ENCODE data around the gene SLC5A5.

The SLC5A5 gene

GRCh38 chr19:17871878-17872250, at the start of gene SLC5A5:
Gene SLC5A5 (plus strand): TSS chr19:17871945. CDS start chr19:17872320, 375 bp downstream.
- POLR2A ChIA-PET (ENCODE audit: low non-redundant PET): interaction anchor here (0.6 kb wide), 1 partner anchor 206 kb away, joined by 3 read pairs; no protein-coding TSS in a partner anchor
- no peak for DNase-seq (ENCODE audit: low spot score)
- CTCF ChIA-PET: interaction anchor here (1.6 to 3.7 kb wide), 3 partner anchors 12 to 66 kb away, joined by 4 to 87 read pairs (median 17); partner anchors contain the start of genes CCDC124 and RPL18A
- no peak for TF ChIP-seq CTCF (conservative IDR thresholded peaks at IDR 0.05; ENCODE audit: low read depth)
- no peak within 1 kb of the TSS for H3K27ac ChIP-seq

- no peak for DNase-seq (ENCODE audit: low spot score)
- ChIA-PET POLR2A (ENCODE audit: low non-redundant PET) (no interaction called here), CTCF (no interaction called here)
- TF ChIP-seq CTCF (conservative IDR thresholded peaks at IDR 0.05; ENCODE audit: low read depth): no peak
- H3K27ac ChIP-seq: no peak overlapping the region
Observed at GRCh38 chr19:17824339-17824738, 47.4 kb upstream of the SLC5A5 start.

GRCh38 chr19:17826508-17827056, 45.2 kb upstream of the SLC5A5 start:
- no peak for DNase-seq (ENCODE audit: low spot score)
- no peak overlapping the region for H3K27ac ChIP-seq
- no peak for TF ChIP-seq CTCF (conservative IDR thresholded peaks at IDR 0.05; ENCODE audit: low read depth)
- ChIA-PET POLR2A (ENCODE audit: low non-redundant PET) (no interaction called here), CTCF (interaction anchor here (0.6 to 1.0 kb wide), 2 partner anchors 31 to 1643 kb away, joined by 3 to 4 read pairs; no protein-coding TSS in a partner anchor)

GRCh38 chr19:17829855-17830566, 41.7 kb upstream of the SLC5A5 start:
- POLR2A ChIA-PET (ENCODE audit: low non-redundant PET): interaction anchor here (1.0 kb wide), 1 partner anchor 29 kb away, joined by 3 read pairs; no protein-coding TSS in a partner anchor
- no peak; the same call in 1 of the 2 replicates for TF ChIP-seq CTCF (conservative IDR thresholded peaks at IDR 0.05; ENCODE audit: low read depth)
- CTCF ChIA-PET: interaction anchor here (0.8 kb wide), 1 partner anchor 334 kb away, joined by 4 read pairs; no protein-coding TSS in a partner anchor
- peak; percentile 93 for DNase-seq (ENCODE audit: low spot score)
- H3K27ac ChIP-seq: peak overlapping the region; percentile 83

- DNase-seq (ENCODE audit: low spot score): peak; percentile 99
- TF ChIP-seq CTCF (conservative IDR thresholded peaks at IDR 0.05; ENCODE audit: low read depth): no peak
- ChIA-PET POLR2A (ENCODE audit: low non-redundant PET) (interaction anchor here (1.0 kb wide), 1 partner anchor 29 kb away, joined by 3 read pairs; no protein-coding TSS in a partner anchor), CTCF (interaction anchor here (0.8 kb wide), 1 partner anchor 335 kb away, joined by 4 read pairs; no protein-coding TSS in a partner anchor)
- H3K27ac ChIP-seq: peak overlapping the region; percentile 83
Observed at GRCh38 chr19:17830567-17831418, 41.0 kb upstream of the SLC5A5 start.

- H3K27ac ChIP-seq: peak overlapping the region; percentile 21; the same call in 1 of the 2 replicates
- DNase-seq (ENCODE audit: low spot score): no peak
- POLR2A ChIA-PET (ENCODE audit: low non-redundant PET): no interaction called here
- TF ChIP-seq CTCF (conservative IDR thresholded peaks at IDR 0.05; ENCODE audit: low read depth): no peak
- CTCF ChIA-PET: no interaction called here
Observed at GRCh38 chr19:17831419-17831888, 40.3 kb upstream of the SLC5A5 start.
